ENCODE data around the gene ALX1.

The ALX1 gene

DNA sequence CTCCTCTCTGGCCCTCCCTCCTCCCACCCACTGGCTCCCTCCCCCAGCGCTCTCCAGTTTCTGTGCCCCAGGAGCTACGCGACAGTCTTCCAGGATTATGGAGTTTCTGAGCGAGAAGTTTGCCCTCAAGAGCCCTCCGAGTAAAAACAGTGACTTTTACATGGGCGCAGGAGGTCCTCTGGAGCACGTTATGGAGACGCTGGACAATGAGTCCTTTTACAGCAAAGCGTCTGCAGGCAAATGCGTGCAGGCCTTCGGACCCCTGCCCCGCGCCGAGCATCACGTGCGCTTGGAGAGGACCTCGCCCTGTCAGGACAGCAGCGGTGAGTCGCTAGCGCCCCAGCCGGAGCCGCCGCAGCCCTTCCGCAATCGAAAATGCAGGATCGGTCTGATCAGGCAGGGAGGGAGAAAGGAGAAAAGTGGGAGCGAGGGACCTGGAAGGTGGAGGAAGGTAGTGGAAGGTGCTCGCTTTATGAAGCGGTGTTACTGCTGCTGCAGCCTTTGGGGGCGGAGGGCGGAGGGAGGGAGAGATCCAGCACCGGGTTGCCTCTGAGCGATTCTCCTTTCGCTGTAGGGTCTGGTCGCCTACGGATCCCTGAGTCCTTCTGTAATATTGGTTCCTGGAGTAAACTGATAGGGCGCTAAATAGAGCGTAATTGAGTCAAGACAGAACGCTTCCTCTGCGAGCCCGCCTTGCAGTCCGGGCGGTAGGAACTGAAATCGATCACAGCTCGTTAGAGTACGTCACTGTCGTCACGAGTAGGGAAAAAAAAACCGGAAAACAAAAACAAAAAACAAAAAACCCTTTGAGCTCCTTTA lies at the start of gene ALX1:
Gene ALX1, plus strand, starts transcription at position 56 of the 819 bp plus-strand sequence. Its CDS starts 42 bp downstream, at position 98.
- no peak for DNase-seq

DNA sequence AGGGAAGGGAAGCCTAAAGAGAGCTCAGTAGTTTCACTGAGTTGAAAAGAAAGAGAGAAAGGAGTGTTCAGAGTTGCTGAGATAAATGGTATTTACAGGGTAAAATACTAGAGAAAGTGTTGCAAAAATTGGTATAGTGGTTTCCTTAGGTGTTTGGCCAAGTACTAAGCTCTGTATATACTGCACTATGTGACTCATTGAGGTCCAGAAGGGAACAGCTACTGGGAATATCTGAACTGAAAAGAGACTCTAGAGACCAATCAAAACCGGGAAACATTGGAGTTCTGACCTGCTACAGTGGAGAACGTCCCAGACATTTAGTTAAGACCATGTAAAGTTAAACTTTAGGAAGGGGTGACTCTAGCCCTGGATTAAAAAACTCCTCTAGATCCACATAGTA lies 42.7 kb upstream of the ALX1 start:
- DNase-seq: no peak

DNA sequence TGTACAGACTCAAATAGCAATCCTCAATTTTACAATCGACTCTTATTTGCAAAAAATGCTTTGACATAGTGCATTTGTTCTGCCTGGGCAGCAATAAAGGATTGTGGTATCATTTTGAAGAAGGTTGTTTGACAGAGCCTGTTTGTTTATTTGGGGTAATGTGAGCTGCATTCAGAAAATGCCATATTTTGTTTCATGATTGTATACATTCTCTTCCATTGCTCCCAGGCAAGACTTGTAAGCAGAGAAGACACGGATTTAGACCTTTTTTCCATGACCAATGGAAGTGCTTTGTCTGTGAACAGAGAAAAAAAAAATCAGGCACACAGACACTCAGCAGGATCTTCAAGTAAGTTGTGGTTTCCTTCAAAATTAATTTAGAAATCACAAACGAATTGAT lies 35.5 kb upstream of the ALX1 start:
- DNase-seq: no peak

DNA sequence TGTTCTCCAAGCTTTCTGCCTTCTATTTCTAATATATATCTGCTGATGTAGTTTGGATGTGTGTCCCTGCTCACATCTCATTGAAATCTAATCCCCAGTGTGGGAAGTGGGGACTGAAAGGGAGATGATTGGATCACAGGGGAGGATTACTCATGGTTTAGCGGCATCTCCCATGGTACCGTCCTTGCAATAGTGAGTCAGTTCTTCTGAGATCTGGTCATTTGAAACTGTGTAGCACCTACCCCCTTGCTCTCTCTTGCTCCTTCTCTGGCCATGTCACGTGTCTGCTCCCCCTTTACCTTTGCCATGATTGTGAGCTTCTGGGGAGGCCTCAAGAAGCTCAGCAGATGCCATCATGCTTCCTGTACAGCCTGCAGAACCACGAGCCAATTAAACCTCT lies 26.2 kb upstream of the ALX1 start:
- no peak for DNase-seq

DNA sequence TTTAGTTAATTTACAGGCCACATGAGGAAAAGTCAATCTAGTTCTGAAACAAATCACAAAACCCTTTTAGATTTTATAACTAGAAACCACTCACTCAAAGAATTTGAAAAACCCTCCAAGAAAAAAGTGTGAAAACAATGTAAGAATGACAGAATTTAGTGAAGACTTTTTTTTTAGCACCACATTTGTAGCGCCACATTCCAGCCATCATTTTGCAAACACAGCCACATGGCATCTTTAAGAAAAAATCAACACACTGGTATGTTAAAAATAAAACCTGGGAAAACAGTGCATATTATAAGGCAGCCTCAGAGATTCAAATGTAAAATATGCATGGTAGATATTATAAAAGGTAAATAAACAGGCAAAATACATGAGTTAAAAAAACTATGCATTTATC lies 22.3 kb upstream of the ALX1 start:
- no peak for DNase-seq

DNA sequence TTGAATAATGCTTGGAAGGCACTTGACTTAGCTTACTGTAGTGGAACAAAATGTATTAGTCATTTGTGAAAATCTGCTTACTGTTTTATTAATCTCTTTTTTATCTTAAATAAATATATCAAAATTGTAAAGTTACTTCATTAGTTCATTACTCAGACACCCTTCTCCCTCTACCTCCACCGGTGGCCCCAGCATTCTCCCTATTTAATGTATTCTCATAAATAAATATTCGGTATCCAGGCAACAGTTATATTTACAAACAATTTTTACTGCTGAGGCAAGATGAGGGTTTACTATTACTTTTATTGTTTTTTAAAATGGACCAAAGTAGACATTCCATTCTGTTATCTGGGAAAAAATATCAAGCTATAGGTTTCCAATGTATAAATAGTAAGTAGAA lies 19.6 kb upstream of the ALX1 start:
- no peak for DNase-seq

DNA sequence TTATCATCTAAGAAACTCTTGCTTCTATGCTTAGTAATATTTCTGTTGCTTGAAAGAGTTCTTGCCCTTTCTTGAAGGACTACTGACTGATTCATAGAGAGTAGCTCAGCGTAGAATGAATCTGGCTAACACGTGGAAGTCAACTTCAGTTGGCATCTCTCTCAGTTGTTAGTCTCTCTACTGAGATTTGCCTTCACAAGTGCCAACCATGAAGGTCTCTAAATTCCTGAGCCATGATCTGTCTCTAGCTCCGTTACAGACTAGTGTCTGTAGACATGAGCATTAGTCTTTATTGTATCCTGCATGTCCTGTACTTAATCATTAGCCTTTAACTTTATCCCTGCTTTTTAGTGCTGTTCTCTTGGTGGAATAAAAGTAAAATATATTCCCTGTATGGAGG lies 19.1 kb upstream of the ALX1 start:
- DNase-seq: no peak

DNA sequence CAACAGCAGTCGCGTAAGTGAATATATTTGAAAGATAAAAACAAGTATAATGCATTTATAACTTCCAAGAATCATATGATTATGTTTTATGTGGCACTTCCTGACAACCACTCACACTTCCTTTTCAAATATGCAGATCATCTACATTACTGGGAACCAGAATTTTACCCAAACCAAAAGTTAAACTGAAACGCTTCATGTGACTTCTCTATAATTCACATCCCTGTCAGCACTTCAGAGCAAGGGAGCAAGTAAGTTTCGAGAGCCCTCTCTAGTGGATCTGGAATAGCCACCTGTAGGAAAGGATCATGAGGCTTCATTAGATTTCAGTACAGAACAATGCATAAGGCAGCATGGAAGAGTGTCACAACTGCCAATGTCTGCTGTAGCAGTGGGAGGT lies 13.7 kb upstream of the ALX1 start:
- DNase-seq: no peak

DNA sequence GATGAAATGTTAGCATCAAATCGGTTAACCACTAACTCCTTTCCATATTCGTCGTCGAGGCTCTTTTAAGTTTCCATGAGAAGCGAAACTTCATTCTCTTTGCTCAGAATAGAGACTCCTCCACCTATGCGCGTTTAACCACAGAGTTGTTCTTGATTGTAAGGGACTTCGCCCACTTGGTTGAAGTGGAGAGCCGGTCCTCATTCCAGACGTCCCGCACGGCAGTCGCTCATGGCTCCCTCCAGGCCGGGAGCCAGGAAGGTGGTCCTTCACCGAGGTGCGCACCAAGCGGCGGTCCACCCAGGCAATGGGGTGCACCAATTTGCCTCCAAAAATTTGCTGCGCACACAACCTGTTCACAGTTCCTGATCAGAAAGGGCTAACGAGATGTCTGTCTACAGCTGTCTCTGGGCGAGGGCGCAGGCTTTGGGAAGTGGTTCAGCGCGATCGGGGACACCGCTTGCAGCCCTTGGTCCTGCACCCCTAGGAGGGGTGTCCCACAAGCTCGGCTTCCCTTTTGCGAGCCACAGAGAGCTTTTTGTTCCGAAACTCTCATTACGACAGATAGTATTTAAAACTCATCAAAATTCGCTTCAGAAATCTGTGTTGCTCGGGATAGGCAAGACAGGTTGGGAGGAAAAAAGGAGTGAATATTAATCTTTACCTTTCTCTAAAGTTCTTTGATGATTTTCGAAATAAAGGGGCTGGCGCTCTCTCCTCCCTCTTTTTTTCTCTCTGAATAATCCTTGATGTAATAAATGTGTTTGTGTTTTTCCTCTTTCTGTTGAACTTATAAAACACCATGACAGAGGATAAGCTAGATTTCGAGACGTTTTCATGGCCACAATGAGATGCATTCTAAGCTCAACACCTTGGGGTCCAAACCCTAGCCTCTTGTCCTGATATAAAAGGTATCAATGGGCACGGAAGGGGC lies 6.4 kb upstream of the ALX1 start:
- DNase-seq: no peak

DNA sequence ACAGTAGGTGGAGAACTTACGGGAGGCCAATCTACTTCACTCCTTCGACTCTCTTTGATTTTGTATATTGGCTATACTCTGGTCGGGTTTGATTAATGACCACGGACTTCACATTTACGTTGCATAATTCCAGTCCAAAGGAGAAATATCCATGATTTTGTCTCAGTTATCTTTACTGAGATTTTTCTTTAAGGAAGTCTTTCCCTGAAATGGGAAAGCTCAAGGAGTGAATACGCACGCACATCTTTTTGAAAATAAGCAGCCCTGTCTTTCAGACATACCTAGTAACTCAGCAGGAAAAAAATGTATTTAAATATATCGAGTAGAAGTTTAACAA lies 5.7 kb upstream of the ALX1 start:
- no peak for DNase-seq

DNA sequence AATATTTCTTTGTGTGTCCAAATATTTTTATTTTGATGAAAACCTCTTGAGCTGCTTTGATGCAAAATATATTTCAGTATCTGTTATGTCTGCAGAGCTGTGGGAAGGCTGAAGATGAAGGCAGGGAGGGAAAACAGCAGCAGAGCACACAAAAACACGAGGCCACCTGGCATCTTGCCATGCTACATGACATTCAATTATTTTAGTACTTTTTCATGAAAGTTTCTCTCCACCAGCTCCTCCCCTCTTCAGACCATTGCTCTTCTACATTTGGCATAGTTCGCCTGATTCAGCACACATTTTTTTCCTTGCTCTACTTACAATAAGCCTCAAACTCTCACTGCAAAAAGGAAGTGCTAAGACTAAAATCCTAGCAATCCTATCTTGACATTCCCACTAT lies 4.6 kb upstream of the ALX1 start:
- DNase-seq: no peak

DNA sequence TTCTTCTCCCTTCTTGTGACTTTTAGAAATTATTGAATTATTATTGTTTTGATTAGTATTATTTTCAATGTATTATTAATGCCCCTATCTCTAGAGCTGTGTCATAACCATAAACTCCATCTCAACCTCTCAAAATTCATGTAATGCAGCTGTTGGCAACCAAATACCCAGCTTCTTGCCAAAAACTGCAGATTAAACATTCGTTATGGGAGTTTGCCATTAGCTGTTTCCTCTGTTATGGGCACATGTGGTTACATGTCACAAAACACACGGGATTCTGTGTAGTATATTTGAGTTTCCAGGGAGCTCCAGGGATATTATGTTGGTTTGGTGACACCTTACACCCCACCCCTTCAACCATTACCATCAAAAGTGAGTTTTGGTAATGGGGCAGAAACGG lies 2.8 kb upstream of the ALX1 start:
- DNase-seq: no peak

DNA sequence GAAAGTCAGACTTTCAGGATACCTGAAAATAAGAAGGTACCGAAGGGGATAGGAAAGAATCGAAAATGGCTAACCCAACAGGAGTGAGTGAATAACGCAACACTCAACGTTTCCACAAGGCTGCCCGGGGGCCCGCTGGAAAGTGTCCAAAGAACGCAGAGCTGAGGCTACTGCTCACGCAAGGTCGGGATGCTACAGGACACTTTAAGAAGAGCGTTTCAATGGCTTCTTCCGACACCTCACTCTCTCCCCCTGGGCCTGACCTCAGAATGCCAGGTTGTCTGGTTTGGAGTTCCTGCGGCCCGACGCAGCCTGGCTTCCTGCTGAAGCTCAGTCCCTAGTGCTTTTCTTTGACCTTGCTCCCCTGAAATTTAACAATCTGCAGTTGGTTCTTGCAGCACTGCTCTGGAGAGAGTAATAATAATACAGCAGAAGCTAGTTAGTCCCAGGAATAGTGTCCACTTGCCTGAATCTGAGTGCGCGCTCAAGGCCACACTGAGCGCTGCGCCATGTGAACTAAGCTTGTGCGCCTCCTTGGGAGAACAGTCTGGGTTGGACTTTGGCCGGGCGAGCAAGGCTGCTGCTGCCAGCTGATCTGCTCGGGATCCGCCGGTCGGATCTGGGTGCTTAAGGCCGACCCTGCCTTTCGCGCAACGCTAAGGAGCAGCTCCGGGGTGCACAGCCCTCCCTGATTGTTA lies 2.0 kb upstream of the ALX1 start:
- no peak for DNase-seq

DNA sequence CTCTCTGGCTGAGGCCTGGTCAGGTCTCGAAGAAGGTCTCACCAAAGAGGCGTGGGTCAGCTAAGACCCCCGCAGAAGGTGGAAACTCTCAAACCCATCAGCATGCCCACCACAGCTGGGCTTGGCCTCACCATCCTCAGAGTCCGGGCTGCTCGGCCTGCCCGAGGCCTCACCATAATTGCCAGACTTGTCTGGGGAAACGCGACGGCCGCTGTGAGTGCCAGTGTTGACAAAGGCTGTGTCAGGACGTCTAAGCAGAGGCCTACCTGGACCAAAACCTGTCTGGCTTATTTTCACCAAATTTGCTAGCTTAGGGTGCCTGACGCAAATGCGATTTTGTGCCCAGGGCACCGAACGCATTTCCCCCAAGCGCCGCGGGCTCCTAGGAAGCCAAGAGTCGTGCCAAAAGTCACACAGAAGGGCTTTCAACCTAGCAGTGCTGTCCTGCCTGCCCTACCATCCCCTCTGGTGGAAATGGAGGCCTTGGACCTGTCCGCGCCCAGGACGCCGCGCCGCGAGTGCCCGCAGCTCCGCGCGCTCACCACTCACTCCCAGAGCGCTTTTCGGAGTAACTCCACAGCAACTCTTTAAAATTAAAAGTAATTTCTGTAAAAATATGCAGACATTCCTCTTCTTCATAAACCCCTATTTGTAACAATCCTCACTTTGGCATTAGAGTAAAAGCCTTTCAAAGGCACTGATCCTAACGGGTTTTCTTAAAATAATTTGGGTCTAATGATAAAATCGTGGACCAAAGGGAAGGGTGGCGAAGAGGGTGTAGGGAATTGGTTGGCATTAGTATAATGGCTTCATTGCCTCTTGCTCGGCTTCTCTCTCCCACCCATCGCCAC lies 1.2 kb upstream of the ALX1 start:
- no peak for DNase-seq

DNA sequence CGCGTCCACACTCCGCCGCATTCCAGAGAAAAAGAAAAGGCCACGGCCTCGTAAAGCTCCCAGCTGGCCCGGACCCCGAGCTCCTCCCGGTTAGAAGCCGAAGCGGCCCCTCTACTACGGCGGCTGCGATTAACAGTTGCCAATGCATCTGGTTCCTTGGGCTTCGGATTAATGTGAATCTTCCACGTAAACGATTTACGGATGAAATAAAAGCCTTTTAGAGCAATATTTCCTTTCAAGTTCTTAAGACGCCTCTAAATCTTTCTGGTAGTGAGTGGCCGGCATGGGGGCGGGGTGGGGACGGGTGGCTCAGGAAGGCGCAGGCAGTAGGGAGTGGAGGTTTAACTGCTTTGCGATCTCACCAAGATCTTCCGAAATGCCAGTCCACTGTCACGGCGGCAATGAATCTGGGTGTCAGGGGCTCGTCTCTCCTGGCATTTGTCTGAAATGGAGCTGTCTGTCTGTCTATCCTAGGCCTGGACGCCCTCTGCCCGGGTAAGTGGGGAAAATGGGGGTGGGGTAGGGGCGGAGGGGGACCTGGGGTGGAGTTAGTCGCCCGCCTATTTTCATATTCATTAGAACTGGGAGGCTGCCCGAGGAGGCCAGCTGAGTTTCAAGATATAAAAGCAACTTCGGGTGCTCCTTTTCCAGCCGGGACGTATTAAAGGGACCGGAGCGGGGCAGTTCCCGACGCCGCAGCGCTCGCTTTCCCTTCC lies 413 bp upstream of the ALX1 start:
- DNase-seq: no peak

DNA sequence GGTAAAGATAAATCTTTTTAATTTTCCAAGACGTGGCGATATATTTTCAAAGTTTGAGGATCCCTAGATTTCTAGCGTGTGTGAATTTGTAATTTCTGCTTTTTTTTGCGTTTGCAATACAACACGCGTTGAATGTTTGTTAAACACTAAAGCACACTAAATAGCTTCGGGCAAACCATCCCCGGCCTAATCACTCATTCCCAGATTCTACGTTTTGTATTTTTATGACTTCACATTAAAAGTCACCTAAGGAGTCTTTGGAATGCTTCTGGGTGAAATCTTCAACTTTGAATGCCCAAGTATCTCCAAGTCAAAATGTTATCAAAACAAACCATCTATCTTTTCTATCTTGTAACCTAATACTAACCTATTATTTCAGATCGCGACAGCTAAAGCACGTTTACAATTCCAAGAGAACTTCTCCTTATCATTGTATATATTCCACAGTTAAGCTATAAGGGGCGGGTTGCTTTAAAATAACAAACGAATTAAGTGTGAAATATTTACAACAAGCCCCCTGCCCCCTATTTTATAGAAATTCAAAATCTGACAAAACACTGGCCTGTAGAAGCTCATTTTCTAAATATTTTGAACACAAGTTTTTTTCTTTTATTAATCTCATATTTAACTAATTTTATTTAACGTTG lies 1.1 kb downstream of the ALX1 start:
- no peak for DNase-seq

DNA sequence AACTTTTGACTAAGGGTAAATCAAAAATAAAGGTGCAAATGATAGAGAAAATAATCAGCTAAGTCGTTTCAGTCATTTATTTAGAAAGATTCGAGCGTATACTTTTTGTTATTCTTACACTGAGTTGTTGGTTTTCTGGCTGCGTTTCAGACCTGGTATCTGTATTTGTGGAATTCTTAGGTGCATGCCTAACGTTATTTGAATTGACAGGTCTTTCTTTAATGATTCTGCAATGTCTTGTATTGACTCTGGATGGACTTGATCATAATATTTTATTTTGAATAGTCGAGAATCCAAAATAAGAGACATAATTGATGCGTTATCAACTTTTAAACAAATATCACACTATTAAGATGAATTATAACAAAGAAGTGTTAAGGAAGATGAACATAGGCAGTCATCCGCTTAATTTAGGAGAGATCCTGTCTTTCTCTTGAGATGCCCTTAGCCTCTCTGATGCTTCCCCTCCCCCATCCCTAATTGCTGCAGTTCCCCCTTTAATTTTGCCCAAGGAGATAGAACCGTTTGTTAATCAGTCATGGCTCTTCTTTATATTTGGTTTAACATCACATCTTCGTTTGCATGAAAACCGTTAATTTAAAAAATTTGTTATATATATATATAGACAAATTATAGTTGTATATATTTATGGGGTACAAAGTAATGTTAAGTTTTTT lies 1.8 kb downstream of the ALX1 start:
- DNase-seq: no peak

DNA sequence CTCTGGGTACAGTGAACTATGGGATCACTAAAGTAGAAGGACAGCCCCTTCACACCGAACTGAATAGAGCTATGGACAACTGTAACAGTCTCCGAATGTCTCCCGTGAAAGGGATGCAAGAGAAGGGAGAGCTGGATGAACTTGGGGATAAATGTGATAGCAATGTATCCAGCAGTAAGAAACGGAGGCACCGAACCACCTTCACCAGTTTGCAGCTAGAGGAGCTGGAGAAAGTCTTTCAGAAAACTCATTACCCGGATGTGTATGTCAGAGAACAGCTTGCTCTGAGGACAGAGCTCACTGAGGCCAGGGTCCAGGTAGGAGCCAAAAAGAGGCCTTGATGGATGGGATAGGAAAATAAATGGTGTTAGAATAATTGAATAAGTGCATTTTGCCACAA lies 3.5 kb downstream of the ALX1 start:
- DNase-seq: no peak

DNA sequence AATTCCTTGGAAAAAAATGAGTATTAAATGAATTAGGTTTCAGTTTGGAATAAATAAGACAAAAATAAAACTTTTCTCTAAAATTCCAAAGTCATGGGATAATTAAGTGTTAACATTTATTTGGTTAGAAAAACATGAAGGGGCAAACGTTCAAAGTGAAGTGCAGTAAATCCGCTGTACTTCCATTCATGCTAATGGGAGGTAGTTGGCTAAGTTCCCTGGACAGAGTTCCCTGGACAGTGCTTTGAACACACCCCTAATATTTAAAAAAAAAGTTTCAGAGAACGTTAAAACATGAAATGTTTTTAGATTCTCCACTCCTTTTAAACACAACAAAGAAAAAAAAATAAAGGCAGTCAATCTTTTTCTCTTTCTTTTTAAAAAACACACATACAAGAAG lies 16.3 kb downstream of the ALX1 start:
- no peak for DNase-seq

DNA sequence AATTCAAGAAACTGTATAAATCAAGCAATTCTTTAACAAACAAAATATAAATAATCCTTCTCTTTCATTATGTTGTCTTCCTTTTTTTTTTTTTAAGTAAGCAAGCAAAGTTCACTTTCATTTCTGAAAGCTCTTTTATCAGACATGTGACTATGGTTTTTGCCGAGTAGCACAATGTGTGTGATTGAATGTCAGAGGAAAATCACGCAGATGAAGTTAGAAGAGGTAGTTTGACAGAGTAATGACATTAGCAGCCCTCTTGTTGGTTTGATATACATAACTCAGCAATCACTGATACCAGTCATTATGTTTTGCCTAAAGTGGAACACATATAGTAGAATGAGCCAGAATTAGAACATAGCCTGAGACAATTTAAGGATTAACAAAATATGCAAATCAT lies 19.0 kb downstream of the ALX1 start:
- no peak for DNase-seq

DNA sequence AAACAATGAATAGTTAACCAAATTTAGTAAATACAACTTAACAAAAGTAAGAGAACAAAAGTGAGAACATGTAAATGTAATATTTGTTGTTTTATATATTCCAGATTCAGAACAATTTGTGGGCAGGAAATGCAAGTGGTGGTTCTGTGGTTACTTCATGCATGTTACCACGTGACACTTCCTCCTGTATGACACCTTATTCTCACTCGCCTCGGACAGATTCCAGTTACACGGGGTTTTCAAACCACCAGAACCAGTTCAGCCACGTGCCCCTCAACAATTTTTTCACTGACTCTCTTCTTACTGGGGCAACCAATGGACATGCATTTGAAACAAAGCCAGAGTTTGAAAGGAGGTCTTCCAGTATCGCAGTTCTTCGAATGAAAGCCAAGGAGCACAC lies 21.0 kb downstream of the ALX1 start:
- DNase-seq: no peak

All from GDM1 (cell line).